ENCODE results near the gene RPL22L1.
"Not testable (repeated sequence)": the region's sequence is repeated elsewhere in the genome, so short reads cannot be mapped to it uniquely, and the experiment has no call there.

- TF ChIP-seq, protein P1, sequence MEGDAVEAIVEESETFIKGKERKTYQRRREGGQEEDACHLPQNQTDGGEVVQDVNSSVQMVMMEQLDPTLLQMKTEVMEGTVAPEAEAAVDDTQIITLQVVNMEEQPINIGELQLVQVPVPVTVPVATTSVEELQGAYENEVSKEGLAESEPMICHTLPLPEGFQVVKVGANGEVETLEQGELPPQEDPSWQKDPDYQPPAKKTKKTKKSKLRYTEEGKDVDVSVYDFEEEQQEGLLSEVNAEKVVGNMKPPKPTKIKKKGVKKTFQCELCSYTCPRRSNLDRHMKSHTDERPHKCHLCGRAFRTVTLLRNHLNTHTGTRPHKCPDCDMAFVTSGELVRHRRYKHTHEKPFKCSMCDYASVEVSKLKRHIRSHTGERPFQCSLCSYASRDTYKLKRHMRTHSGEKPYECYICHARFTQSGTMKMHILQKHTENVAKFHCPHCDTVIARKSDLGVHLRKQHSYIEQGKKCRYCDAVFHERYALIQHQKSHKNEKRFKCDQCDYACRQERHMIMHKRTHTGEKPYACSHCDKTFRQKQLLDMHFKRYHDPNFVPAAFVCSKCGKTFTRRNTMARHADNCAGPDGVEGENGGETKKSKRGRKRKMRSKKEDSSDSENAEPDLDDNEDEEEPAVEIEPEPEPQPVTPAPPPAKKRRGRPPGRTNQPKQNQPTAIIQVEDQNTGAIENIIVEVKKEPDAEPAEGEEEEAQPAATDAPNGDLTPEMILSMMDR (IDR thresholded peaks at IDR 0.05): not testable (repeated sequence)
- not testable (repeated sequence) for TF ChIP-seq POLR2A (IDR thresholded peaks at IDR 0.05)
Measured at GRCh38 chr3:170896333-170896732, 26.3 kb upstream of the RPL22L1 start.
